Hepatocyte (in vitro differentiated cells): ENCODE data around the gene ASB8.

Source experiments
- CTCF ChIP-seq: fragments of 200-600 bp; sonication (generic); IDR thresholded peaks from 2 replicates; pipeline ENCODE4 v1.5.1; 2016; ENCODE audit warnings: antibody characterized with exemption, mild to moderate bottlenecking; ENCODE audit not compliant: poor library complexity
- EZH2 ChIP-seq: fragments of 200-600 bp; sonication (generic); IDR thresholded peaks from 2 replicates; pipeline ENCODE4 v1.6.1; 2016; ENCODE audit warnings: antibody characterized with exemption, mild to moderate bottlenecking, borderline replicate concordance
- EZH2phosphoT487 ChIP-seq: fragments of 200-600 bp; sonication (generic); IDR thresholded peaks from one replicate; pipeline ENCODE4 v1.6.1; 2018; ENCODE audit warnings: antibody characterized with exemption, mild to moderate bottlenecking, low read depth, moderate library complexity; ENCODE audit not compliant: unreplicated experiment, severe bottlenecking

GRCh38 chr12:48164451-48164850, 7.1 kb upstream of the ASB8 start:
- no peak for TF ChIP-seq CTCF
- no peak for TF ChIP-seq EZH2phosphoT487
- TF ChIP-seq EZH2, result no peak
